Ovary (tissue), 9 donors: ENCODE data around the gene PDSS1. TPM values are rescaled to one million over a fixed set of nuclear protein-coding genes. Genes with fewer than 3 reads are reported as not detected.

Experiments used
- DNase-seq, 5 donors: peaks; one replicate each; pipeline ENCODE4 v3.0.0-alpha.2; 2019 to 2020
- H3K27ac ChIP-seq, 2 donors: fragments of 200-600 bp; one replicate each; pipeline versions ENCODE4 v1.5.1 to v1.8.0; 2019 to 2022
- H3K27me3 ChIP-seq: fragments of 200-600 bp; one replicate; pipeline ENCODE4 v1.8.0; 2022
- H3K36me3 ChIP-seq: fragments of 200-600 bp; sonication (generic); one replicate; pipeline ENCODE4 v1.5.1; 2019
- H3K4me1 ChIP-seq: one replicate; pipeline ENCODE4 v1.8.1; 2013; ENCODE audit warnings: mild to moderate bottlenecking, moderate library complexity; ENCODE audit not compliant: insufficient read depth
- H3K4me3 ChIP-seq: fragments of 200-600 bp; sonication (generic); one replicate; pipeline ENCODE4 v1.5.1; 2017
- H3K9me3 ChIP-seq, 2 donors: fragments of 200-600 bp in 1 of 2; sonication (generic) in 1 of 2; one replicate each; pipeline versions ENCODE4 v1.5.1 to v1.8.1; 2013 to 2019; ENCODE audit warnings: mild to moderate bottlenecking in 1 of 2, moderate library complexity in 1 of 2
- EP300 ChIP-seq: sonication (generic); formaldehyde crosslinking; IDR thresholded peaks from one replicate; pipeline ENCODE4 v1.6.1; 2017; ENCODE audit warnings: antibody characterized with exemption
- POLR2A ChIP-seq: fragments of 450-650 bp; IDR thresholded peaks from one replicate; pipeline ENCODE4 v1.6.1; 2017; ENCODE audit warnings: antibody characterized with exemption, mild to moderate bottlenecking, moderate library complexity
- WGBS, 3 donors: extraction: QIAGEN DNeasy Blood & Tissue Kit in 1 of 3; methylation state at CpG; one replicate each; pipeline versions ENCODE4 v1.1.5 to v1.1.7; 2013 to 2017; 5-methylcytosine and 5-hydroxymethylcytosine counted together
- intact Hi-C, 4 donors: fragments of 100-400 bp; cut with DNase I; formaldehyde crosslinking; loops; one replicate each; pipeline versions ENCODE4 v1.11.0 to v1.15.1; 2022 to 2023
- polyA plus RNA-seq, 2 donors: library from polyadenylated mRNA; stranded (reverse); fragments of 200-250 nt in 1 of 2; fragments of 350-450 nt in 1 of 2; fragmentation: Illumina TruSeq in 1 of 2; extraction: RNeasy Lipid Tissue Mini Kit (QIAGEN cat#74804) in 1 of 2; gene quantifications; one replicate each; pipeline ENCODE4 v1.2.3, GENCODE V29; 2013 to 2014
- total RNA-seq, 7 donors: library from RNA; depleted of rRNA in 2 of 7; stranded (reverse); fragments of >200 nt in 2 of 7; fragmentation: NEBNext Ultra II Directional in 3 of 7; extraction: Animal tissue kit (Norgen Biotek cat#: 25700) in 3 of 7; gene quantifications; one replicate each; pipeline versions ENCODE4 v1.1.0 to v1.2.4, GENCODE V29; 2016 to 2023
- TF ChIP-seq, protein P1 (sequence below), 3 donors: fragments of 450-650 bp in 2 of 3; fragments of 200-600 bp in 1 of 3; IDR thresholded peaks; one replicate each; pipeline versions ENCODE4 v1.5.1 to v1.8.0; 2016 to 2022; ENCODE audit warnings: antibody characterized with exemption in 3 of 3, mild to moderate bottlenecking in 1 of 3
- donor health status: DM: no; HTN: no; CAD: no; lungs with moderate emphysema.
- donor health status: DM: no; HTN: no; CAD: no.
- donor health status: Bipolar disorder and iron deficiency.
- donor health status: DM: yes; HTN: yes; CAD: no.
- donor health status: DM: no; HTN: no; CAD: no.
- donor health status: DM: yes; HTN: yes; CAD: no.

PDSS1 gene
- total and polyA plus RNA-seq, 9 donors, result 2.7 to 7.1 (median 3.9) TPM

DNA sequence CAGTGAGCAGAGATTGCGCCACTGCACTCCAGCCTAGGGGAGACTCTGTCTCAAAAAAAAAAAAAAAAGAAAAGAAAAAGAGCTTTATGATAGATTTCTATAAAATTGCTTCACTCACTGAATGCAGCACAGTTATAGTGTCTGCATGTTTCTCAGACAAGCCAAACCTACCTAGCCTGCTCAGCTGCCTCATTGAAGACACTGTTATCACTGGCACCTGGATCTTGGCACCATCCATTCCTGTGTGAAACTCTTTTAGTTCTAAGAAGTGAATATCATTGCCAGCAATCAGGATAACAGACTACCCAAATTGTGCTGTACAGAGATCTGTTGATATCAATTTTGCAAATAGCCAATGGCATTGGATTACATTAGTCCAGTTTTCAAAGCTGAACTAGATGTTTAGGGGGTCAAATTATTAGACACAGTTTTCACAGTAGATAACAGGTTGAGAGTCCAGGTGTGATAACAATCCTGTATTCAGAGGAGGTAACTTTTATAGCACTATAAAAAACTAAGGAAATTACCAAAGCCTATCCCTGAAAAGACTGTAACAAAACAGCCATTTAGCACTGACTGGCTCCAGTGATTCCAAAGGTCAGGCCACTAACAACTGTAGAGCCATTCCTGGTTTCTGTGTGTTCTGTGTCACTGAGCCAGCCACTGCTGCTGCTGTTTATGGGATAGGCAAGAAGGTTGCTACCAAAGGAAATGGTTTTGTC is 17.1 kb downstream of the PDSS1 start:
- no peak for DNase-seq
- no peaks in the 10 kb centered on the region for H3K4me1 ChIP-seq
- intact Hi-C loops, result no loop called here
- no peak for TF ChIP-seq POLR2A
- TF ChIP-seq EP300, result no peak
- TF ChIP-seq, protein P1, sequence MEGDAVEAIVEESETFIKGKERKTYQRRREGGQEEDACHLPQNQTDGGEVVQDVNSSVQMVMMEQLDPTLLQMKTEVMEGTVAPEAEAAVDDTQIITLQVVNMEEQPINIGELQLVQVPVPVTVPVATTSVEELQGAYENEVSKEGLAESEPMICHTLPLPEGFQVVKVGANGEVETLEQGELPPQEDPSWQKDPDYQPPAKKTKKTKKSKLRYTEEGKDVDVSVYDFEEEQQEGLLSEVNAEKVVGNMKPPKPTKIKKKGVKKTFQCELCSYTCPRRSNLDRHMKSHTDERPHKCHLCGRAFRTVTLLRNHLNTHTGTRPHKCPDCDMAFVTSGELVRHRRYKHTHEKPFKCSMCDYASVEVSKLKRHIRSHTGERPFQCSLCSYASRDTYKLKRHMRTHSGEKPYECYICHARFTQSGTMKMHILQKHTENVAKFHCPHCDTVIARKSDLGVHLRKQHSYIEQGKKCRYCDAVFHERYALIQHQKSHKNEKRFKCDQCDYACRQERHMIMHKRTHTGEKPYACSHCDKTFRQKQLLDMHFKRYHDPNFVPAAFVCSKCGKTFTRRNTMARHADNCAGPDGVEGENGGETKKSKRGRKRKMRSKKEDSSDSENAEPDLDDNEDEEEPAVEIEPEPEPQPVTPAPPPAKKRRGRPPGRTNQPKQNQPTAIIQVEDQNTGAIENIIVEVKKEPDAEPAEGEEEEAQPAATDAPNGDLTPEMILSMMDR (IDR thresholded peaks at IDR 0.05), result no peak
- no peaks in the 10 kb centered on the region for H3K36me3 ChIP-seq
- WGBS, 3 donors, result 97 to 100% (median 100%) methylated on average over 1 of the region's 1 CpG
- H3K4me3 ChIP-seq, result no peak overlapping the region
- H3K27me3 ChIP-seq, result no peaks in the 10 kb centered on the region
- H3K27ac ChIP-seq, result no peak overlapping the region
- H3K9me3 ChIP-seq, result no peaks in the 10 kb centered on the region

DNA sequence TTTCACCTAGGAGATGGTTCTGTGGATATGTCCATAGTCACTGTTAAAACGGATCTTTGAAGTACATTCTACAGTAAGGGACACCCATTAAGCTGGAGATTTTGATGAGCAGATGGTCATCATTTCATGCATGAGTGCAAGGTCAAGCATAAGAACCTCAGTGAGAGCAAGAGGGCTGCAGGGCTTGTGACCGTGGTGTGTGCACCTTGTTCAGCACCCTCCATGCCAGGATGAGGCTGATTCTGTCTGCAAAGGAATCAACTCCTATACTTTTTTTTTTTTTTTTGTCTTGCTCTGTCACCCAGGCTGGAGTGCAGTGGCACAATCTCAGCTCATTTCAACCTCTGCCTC is 17.6 kb downstream of the PDSS1 start:
- Histone ChIP-seq H3K4me3 (no peak overlapping the region), H3K27ac (no peak overlapping the region), H3K36me3 (no peaks in the 10 kb centered on the region), H3K9me3 (no peaks in the 10 kb centered on the region), H3K4me1 (no peaks in the 10 kb centered on the region), H3K27me3 (no peaks in the 10 kb centered on the region)
- WGBS, 3 donors, result 92 to 94% (median 94%) methylated on average over 2 of the region's 2 CpGs
- intact Hi-C loops, result no loop called here
- TF ChIP-seq, protein P1 (IDR thresholded peaks at IDR 0.05), result no peak
- TF ChIP-seq POLR2A (no peak), EP300 (no peak)
- no peak for DNase-seq

DNA sequence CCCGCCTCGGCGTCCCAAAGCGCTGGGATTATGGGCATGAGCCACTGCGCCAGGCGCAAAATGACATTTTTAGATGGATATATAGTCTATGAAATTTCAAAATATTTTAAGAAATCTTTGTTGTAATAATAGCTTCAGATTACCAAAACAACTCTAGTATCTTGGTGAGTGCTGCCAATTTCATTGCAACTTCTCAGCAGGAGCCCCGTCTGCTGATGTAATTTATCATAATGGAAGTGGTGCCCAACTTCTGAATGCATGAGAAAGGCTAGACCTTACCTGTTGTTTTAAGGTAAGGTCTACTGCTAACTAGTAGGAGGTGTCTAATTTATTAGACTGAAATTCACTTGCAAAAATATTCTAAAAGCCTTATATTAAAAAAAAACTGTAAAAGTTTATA is 20.0 kb downstream of the PDSS1 start:
- DNase-seq, result no peak
- no peak overlapping the region for H3K27ac ChIP-seq
- H3K9me3 ChIP-seq, result no peaks in the 10 kb centered on the region
- intact Hi-C loops, result no loop called here
- no peak overlapping the region for H3K4me3 ChIP-seq
- TF ChIP-seq, protein P1 (IDR thresholded peaks at IDR 0.05), result no peak
- no peak for TF ChIP-seq EP300
- TF ChIP-seq POLR2A, result no peak
- no peaks in the 10 kb centered on the region for H3K4me1 ChIP-seq
- WGBS, 3 donors, result 81 to 94% (median 88%) methylated on average over 7 of the region's 7 CpGs
- H3K36me3 ChIP-seq, result no peaks in the 10 kb centered on the region
- no peaks in the 10 kb centered on the region for H3K27me3 ChIP-seq

DNA sequence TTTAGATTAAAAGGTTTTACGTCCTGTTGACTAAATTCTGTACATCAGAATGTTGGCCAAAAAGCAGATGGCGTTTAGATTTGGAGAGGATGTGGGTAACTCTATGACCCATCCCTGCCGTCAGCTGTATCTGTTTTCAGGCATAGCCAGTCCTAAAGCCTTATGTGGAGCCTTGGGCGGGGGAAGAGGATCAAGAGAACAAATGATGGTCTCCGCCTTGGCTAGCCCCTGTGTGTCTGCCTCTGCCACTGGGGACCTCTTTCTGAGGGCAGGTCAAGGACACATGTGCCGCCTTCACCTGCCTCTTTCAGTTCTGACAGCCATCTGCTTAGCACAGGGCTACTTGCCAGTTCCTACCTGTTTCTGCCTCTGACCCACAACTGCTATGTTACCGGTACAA is 24.1 kb downstream of the PDSS1 start:
- DNase-seq, result no peak
- no peaks in the 10 kb centered on the region for H3K4me1 ChIP-seq
- no peaks in the 10 kb centered on the region for H3K9me3 ChIP-seq
- TF ChIP-seq POLR2A, result no peak
- TF ChIP-seq, protein P1 (IDR thresholded peaks at IDR 0.05), result no peak
- no peak for TF ChIP-seq EP300
- intact Hi-C loops, result loop anchor here in 1 of 4 donors (10.0 kb wide), 1 partner anchor 163 kb away; no protein-coding TSS in a partner anchor
- no peaks in the 10 kb centered on the region for H3K27me3 ChIP-seq
- 94 to 96% (median 95%) methylated on average over 7 of the region's 7 CpGs for WGBS, 3 donors
- H3K27ac ChIP-seq, result no peak overlapping the region
- no peaks in the 10 kb centered on the region for H3K36me3 ChIP-seq
- H3K4me3 ChIP-seq, result no peak overlapping the region
